ENCODE data around the gene DCP1B.
A peak's percentile ranks its signal among the peaks of the same experiment; 100 is the strongest.

DCP1B gene

GRCh38 chr12:1934068-1934467 lies 70.2 kb downstream of the DCP1B start:
- no peak for DNase-seq

DNA sequence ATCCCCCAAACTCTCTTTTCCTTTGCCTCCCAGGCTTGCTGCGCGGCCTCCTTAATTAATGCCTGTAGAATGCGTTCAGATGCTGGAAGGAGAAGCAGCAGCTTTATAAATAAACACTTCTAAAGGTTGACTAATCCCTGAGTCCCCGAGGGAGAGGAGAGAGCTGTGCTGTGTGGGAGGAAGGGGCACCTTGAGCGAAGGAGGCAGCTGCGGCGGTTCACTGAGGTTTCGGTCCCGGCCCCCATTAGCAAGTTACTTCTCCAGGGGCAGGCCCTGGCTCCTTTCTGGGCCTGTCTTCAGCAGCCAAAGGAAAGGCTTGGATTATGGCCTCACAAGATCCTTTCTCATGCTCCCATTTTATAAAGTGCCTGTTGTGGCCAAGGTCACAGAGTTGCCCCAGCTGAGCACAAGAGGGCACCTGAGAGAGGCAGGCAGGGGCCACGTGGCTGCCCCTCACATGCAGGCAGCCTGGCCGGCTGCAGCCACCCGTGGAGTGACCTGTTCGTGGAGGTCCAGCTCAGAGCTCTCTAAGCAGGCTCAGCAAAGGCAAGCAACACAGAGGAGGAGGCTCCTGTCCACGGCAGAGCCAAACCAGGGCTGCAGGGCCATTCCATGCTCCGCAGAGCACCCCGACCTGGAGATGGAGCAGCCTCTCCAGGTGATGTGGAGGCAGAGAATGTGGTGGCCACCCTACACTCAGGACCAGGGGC lies 70.8 kb downstream of the DCP1B start:
- peak in 1 of 3 experiments; percentile 54 for DNase-seq

- DNase-seq = no peak
Measured at GRCh38 chr12:1932264-1932777, 71.9 kb downstream of the DCP1B start.

DNA sequence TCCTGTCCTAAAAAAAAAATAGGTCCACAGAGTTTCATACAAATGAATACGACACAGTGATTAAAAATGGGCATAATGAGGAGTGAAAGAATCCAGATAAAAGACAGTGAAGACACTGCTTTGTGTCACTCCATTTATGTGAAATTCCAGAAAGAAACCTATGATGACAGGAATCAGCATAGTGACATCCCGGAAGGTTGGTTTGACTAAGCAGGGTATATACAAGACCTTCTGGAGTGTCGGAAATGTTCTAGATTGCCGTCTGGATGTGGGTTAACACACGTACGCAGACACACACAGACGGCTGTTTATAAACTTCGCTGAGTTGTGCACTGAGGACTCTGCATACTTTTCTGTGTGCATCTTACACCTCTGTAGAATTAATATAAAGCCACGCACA lies 72.6 kb downstream of the DCP1B start:
- DNase-seq = no peak

DNA sequence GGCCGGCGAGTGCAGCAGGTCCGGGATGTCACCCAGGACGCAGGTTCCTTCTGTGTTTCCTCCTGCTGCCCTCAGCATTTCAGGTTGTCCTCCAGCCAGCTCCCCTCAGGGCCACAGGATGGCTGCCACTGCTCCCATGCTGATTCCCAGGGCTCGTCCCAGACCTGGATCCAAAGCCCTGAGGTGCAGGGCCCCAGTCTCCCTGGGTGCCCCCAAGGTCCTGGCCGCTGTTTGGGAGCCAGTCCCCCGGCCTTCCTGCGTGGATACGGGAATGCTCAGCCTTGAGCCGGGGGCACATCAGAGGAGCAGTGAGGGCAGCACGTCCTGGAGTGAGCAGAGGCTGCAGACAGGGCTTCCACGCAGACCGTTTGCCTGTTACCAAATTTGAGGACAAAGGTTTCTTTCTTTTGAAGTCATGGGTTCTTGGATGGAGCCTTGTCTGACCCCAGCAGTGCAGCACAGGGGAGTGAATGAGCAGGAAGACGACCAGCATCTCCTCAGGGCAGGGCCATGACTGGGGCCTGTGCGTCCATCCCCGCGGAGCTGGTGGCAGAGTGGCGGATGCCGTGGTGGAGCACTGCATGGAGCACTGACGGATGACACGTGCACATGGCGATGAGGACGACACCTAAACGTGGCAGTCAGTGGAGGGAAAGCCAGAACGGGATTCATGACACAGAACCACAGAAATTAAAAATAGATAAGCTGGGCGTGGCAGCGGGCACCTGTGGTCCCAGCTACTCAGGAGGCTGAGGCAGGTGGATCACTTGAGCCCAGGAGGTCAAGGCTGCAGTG lies 73.3 kb downstream of the DCP1B start:
- no peak for DNase-seq

DNA sequence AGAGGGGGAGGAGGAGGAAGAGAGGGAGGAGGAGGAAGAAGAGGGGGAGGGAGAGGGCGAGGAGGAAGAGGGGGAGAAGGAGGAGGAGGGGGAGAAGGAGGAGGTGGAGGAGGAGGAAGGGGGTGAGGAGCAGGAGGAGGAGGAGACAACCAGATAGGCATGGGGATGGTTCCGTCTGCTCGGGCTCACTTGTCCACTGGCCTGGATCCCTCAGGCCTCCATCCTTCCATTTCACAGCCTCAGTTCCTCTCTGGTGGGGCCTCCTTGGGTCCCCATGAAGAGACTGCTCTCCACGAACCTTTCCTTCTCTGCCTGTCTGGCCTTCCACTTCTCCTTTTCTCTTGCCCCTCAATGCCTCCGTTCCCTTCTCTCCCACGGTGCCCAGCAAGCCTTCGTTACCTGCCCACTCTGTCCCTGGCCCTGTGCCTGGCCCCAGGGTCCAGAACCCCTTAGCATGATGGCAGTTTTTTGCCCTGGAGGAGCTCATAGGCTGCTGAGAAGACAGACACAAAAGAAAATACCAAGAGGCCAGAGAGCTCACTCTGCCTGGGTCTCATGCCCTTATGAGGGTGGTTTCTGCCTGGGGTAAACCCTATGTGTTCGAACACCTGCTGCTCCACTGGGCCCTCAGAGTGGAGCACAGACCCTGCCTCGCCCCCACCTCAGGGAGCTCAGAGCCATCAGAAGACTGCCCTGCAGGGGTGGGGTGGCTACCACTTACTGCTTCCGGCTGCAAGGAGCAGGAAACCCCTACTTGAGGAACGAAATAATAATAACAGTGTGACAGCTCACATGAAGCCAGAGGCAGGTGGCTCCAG lies 74.1 kb downstream of the DCP1B start:
- no peak for DNase-seq

GRCh38 chr12:1929241-1929984 lies 74.8 kb downstream of the DCP1B start:
- DNase-seq = no peak

- no peak for DNase-seq
Measured at GRCh38 chr12:1928439-1929121, 75.7 kb downstream of the DCP1B start.

- DNase-seq = no peak
Measured at GRCh38 chr12:1927751-1928351, 76.4 kb downstream of the DCP1B start.

GRCh38 chr12:1927051-1927680 lies 77.1 kb downstream of the DCP1B start:
- no peak for DNase-seq

DNA sequence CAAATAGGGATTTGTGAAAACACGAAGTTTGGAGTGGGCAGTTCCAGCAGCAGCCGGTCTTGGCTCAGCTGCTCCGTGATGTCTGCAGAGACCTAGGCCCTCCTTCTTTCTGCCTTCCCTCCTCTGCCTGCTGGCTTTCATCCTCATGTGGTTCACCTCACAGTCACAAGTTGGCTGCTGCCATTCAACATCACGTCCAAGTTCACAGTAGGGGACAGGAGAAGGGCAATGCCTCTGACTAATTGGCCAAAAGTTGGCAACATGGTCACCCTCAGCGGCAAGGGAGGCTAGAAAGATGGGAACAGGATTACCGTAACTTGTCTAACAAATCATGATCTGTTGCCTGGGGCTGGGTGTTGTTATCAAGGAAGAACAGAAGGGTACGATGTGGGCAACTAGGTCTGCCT lies 78.0 kb downstream of the DCP1B start:
- no peak for DNase-seq

- no peak for DNase-seq
Measured at GRCh38 chr12:1925684-1926006, 78.6 kb downstream of the DCP1B start.

DNA sequence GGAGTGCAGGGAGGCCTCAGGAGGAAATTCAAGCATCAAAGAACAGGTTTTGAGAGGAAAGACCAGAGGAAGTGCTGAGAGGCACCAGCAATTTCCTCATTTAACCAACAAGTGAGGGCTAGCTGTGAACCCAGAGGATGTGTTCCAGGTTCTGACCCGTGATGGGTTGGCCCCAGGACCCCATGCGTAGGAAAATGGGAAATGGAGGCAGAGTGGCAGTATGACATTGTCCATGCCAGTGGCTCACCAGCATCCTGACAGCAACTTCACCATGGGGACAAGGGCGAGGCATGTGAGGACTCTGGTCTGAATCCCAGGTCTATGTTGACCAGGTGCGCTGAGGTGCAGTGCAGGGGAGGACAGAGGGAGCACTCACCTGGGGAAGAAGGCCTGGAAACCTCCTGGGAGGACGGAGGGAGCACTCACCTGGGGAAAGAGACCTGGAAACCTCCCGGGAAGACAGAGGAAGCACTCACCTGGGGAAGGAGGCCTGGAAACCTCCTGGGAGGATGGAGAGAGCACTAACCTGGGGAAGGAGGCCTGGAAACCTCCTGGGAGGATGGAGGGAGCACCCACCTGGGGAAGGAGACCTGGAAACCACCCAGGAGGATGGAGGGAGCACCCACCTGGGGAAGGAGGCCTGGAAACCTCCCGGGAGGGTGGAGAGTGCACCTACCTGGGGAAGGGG lies 79.1 kb downstream of the DCP1B start:
- DNase-seq = peak in 1 of 3 experiments; percentile 29

DNA sequence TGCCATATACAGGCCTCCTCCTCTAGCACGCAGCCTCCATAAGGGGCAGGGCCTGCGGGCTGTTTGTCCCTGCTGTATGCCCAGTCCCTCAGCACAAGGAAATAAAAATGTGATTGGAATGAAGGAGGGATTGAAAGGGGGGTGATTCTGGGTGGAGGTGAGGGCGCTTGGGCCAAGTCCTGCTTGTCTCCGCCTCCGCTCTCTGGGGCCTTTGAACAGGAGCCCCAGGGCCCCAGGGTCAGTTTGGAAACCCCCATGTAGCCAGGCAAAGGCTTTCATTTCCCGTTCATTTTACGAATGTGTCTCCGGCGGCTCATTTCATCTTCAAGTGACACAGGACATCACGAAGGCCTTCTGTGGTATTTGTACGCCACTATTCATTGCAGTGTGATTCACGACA lies 81.3 kb downstream of the DCP1B start:
- DNase-seq = no peak

GRCh38 chr12:1922075-1922709 lies 82.1 kb downstream of the DCP1B start:
- no peak for DNase-seq

DNA sequence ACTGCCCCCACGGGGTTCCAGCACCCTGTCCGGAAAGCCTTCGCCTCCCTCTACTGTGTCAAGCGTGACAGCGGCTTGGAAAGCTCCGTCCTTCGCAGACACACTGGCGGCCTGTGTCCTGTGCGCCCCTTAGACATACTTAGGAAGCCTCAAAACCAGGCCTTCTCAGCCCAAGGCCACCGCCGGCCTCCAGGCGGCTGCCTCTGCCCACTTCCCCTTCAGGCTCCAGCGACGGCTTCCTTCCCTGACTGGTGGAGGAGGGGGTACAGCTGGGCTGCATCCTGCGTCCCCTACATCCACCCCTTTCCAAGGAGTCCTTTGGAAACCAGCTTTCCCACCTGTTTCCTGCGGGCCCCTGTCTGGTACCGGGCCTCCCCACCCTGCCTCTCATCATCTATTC lies 83.3 kb downstream of the DCP1B start:
- DNase-seq = no peak

- no peak for DNase-seq
Measured at GRCh38 chr12:1920436-1920835, 83.8 kb downstream of the DCP1B start.

GRCh38 chr12:1919763-1920162 lies 84.5 kb downstream of the DCP1B start:
- DNase-seq = no peak

DNA sequence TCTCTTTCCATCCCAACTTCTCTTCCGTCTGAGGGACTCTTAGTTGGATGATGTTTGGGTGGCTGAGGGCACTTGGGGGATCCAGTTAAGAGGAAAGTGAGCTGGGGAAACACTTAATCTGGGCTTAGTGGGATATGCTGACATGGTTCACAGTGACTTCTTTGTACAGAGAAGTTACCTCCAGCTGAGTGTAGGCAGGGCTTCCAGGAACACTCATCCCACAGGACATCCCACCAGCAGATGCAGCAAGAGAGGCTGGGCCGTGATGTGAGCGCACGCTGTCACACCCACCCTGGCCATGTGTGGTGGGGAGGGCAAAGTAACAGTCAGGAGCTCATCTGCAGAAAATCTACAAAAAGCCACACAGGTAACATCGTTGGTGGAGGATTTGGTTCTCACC lies 85.0 kb downstream of the DCP1B start:
- DNase-seq = no peak

GRCh38 chr12:1918884-1919236 lies 85.4 kb downstream of the DCP1B start:
- DNase-seq = no peak

Measured in NCI-H1417 (cell line).